ENCODE results near the gene CCNL2. TPM values are rescaled to one million over a fixed set of nuclear protein-coding genes. Genes with fewer than 3 reads are reported as not detected.
"Not testable (repeated sequence)": the region's sequence is repeated elsewhere in the genome, so short reads cannot be mapped to it uniquely, and the experiment has no call there.

CCNL2 gene
- total and polyA plus RNA-seq, 2 experiments from 2014 or later: 115 to 146 TPM

DNA sequence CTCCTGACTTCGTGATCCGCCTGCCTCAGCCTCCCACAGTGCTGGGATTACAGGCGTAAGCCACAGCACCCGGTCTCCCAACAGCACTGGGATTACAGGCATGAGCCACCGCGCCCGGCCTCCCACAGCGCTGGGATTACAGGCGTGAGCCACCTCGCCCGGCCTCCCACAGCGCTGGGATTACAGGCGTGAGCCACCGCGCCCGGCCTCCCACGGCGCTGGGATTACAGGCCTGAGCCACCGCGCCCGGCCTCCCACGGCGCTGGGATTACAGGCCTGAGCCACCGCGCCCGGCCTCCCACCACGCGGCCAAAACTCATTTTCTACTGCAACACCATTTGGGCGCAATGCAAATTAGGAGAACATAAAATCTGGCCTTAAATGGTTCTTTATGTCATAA, 13.8 kb downstream of the CCNL2 start:
- not testable (repeated sequence) for H3K4me1 ChIP-seq (ENCODE audit: insufficient read depth); H3K4me2 ChIP-seq; H3K4me3 ChIP-seq; H4K20me1 ChIP-seq (replicated peaks; ENCODE audit: insufficient read depth); ATAC-seq; H3K27ac Mint-ChIP-seq; H3K9me2 ChIP-seq (ENCODE audit: insufficient read depth); H3K27ac ChIP-seq (ENCODE audit: low read depth); DNase-seq (ENCODE audit: low spot score); H3K79me2 ChIP-seq (replicated peaks; ENCODE audit: insufficient read depth); H3K27me3 ChIP-seq (ENCODE audit: insufficient read depth); H3K27me3 Mint-ChIP-seq (ENCODE audit: insufficient read depth, low read depth, poor library complexity); H3K4me1 Mint-ChIP-seq; H3K9me3 Mint-ChIP-seq; H3K4me3 Mint-ChIP-seq; H2AFZ ChIP-seq
- peaks cover 62% of the 10 kb centered on the region for H3K36me3 Mint-ChIP-seq (ENCODE audit: low read depth)
- Histone ChIP-seq H3K36me3 (ENCODE audit: insufficient read depth) (peaks cover 40% of the 10 kb centered on the region), H3F3A (replicated peaks; ENCODE audit: low read depth) (peaks cover 19% of the 10 kb centered on the region)

DNA sequence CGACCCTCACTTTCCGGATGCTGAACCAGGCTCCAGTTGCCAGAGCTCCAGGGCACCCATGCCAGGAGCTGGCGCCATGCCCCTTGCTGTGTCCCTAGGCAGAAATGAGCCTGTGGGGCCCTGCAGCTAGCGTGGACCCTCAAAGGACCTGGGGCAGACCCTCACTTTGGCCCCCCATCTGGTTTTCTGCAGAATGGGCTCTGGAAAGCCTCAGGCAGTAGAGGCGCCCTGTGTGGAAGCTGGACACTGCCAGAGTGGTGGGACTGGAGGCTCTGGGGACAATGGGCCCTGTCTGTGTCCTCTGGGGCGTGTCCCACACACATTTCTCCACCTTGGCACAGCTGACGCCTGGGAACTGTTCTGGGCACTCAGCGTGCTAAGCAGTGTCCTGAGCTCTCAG, 17.8 kb downstream of the CCNL2 start:
- Histone ChIP-seq H4K20me1 (replicated peaks; ENCODE audit: insufficient read depth) (no peaks in the 10 kb centered on the region; the same call in 1 of the 2 replicates), H3K79me2 (replicated peaks; ENCODE audit: insufficient read depth) (0 out of 2 replicates have a peak, but pooled peaks cover 5% of the 10 kb centered on the region), H3K4me1 (ENCODE audit: insufficient read depth) (peaks cover 3% of the 10 kb centered on the region; the same call in 1 of the 2 replicates), H3F3A (replicated peaks; ENCODE audit: low read depth) (peaks cover 6% of the 10 kb centered on the region), H3K9me2 (ENCODE audit: insufficient read depth) (no peaks in the 10 kb centered on the region), H3K27ac (ENCODE audit: low read depth) (no peak overlapping the region), H3K4me2 (no peak overlapping the region), H3K36me3 (ENCODE audit: insufficient read depth) (peaks cover 4% of the 10 kb centered on the region; the same call in 1 of the 2 replicates), H2AFZ (no peak overlapping the region), H3K27me3 (ENCODE audit: insufficient read depth) (no peaks in the 10 kb centered on the region), H3K4me3 (no peak overlapping the region)
- Mint-ChIP-seq H3K4me3 (no peak overlapping the region), H3K9me3 (no peaks in the 10 kb centered on the region; the same call in 2 of the 3 replicates), H3K4me1 (peaks cover 3% of the 10 kb centered on the region; the same call in 2 of the 3 replicates), H3K36me3 (ENCODE audit: low read depth) (peaks cover 23% of the 10 kb centered on the region), H3K27ac (no peak overlapping the region), H3K27me3 (ENCODE audit: insufficient read depth, low read depth, poor library complexity) (peaks cover 3% of the 10 kb centered on the region)
- DNase-seq (ENCODE audit: low spot score): no peak
- ATAC-seq: no peak
- no peak for TF ChIP-seq ZNF114 (CRISPR knock-in tag; IDR thresholded peaks at IDR 0.05)

DNA sequence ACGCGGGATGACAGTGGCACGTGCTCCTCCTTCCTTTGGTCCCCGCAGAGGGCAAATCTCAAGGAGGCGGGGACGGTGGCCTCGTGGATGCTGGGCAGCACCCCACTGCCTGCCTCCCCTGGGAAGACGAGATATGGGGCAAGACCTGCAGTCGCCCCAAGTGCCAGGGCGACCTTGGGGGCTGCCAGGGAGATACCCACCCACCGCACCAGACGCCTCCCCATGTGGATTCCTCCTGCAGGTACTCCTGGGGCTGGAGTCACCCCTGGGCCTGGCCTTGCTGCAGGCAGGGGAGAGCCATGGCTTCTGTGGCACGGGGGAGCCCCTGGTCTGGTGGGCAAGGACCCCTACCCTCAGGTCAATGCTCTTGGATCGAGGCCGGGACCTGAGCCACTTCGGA, 18.3 kb downstream of the CCNL2 start:
- H3F3A ChIP-seq (replicated peaks; ENCODE audit: low read depth): peaks cover 7% of the 10 kb centered on the region
- Mint-ChIP-seq H3K27me3 (ENCODE audit: insufficient read depth, low read depth, poor library complexity) (peaks cover 5% of the 10 kb centered on the region), H3K27ac (no peak overlapping the region), H3K4me3 (no peak overlapping the region), H3K9me3 (no peaks in the 10 kb centered on the region; the same call in 2 of the 3 replicates), H3K36me3 (ENCODE audit: low read depth) (peaks cover 18% of the 10 kb centered on the region; the same call in 2 of the 3 replicates), H3K4me1 (peaks cover 3% of the 10 kb centered on the region; the same call in 2 of the 3 replicates)
- H2AFZ ChIP-seq: no peak overlapping the region
- no peak overlapping the region for H3K4me2 ChIP-seq
- ATAC-seq (no peak), DNase-seq (ENCODE audit: low spot score) (no peak)
- no peaks in the 10 kb centered on the region; the same call in 1 of the 2 replicates for H3K36me3 ChIP-seq (ENCODE audit: insufficient read depth)
- H3K79me2 ChIP-seq (replicated peaks; ENCODE audit: insufficient read depth): 0 out of 2 replicates have a peak, but pooled peaks cover 5% of the 10 kb centered on the region
- no peak overlapping the region for H3K27ac ChIP-seq (ENCODE audit: low read depth)
- no peaks in the 10 kb centered on the region; the same call in 1 of the 2 replicates for H4K20me1 ChIP-seq (replicated peaks; ENCODE audit: insufficient read depth)
- no peaks in the 10 kb centered on the region for H3K9me2 ChIP-seq (ENCODE audit: insufficient read depth)
- no peak overlapping the region for H3K4me3 ChIP-seq
- H3K4me1 ChIP-seq (ENCODE audit: insufficient read depth): peaks cover 5% of the 10 kb centered on the region; the same call in 1 of the 2 replicates
- no peaks in the 10 kb centered on the region for H3K27me3 ChIP-seq (ENCODE audit: insufficient read depth)
- TF ChIP-seq JUNB (IDR thresholded peaks at IDR 0.05; ENCODE audit: unreplicated experiment) (no peak), STAT1 (IDR thresholded peaks at IDR 0.05; ENCODE audit: unreplicated experiment) (no peak), ZNF331 (CRISPR knock-in tag; IDR thresholded peaks at IDR 0.05; ENCODE audit: low read depth) (no peak), CREB1 (CRISPR knock-in tag; IDR thresholded peaks at IDR 0.05; ENCODE audit: low read depth) (no peak), EZH2phosphoT487 (IDR thresholded peaks at IDR 0.05; ENCODE audit: unreplicated experiment) (no peak), NANOG (IDR thresholded peaks at IDR 0.05; ENCODE audit: borderline replicate concordance) (no peak)
- TF ChIP-seq, protein P1, sequence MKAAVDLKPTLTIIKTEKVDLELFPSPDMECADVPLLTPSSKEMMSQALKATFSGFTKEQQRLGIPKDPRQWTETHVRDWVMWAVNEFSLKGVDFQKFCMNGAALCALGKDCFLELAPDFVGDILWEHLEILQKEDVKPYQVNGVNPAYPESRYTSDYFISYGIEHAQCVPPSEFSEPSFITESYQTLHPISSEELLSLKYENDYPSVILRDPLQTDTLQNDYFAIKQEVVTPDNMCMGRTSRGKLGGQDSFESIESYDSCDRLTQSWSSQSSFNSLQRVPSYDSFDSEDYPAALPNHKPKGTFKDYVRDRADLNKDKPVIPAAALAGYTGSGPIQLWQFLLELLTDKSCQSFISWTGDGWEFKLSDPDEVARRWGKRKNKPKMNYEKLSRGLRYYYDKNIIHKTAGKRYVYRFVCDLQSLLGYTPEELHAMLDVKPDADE (IDR thresholded peaks at IDR 0.05): no peak
- TF ChIP-seq, protein P2, sequence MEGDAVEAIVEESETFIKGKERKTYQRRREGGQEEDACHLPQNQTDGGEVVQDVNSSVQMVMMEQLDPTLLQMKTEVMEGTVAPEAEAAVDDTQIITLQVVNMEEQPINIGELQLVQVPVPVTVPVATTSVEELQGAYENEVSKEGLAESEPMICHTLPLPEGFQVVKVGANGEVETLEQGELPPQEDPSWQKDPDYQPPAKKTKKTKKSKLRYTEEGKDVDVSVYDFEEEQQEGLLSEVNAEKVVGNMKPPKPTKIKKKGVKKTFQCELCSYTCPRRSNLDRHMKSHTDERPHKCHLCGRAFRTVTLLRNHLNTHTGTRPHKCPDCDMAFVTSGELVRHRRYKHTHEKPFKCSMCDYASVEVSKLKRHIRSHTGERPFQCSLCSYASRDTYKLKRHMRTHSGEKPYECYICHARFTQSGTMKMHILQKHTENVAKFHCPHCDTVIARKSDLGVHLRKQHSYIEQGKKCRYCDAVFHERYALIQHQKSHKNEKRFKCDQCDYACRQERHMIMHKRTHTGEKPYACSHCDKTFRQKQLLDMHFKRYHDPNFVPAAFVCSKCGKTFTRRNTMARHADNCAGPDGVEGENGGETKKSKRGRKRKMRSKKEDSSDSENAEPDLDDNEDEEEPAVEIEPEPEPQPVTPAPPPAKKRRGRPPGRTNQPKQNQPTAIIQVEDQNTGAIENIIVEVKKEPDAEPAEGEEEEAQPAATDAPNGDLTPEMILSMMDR (conservative IDR thresholded peaks at IDR 0.05; ENCODE audit: low read depth in 2 of 2): no peak
